Trophoblast cell (in vitro differentiated cells and primary cell): ENCODE data around the gene MSRB1.

Experiments
- DNase-seq, 2 donors: peaks; one replicate each; pipeline ENCODE4 v3.0.0-alpha.2; 2016
- H2AFZ ChIP-seq: 2 replicates; pipeline ENCODE4 v1.6.1; 2013; ENCODE audit warnings: low read length, moderate library complexity, mild to moderate bottlenecking; ENCODE audit not compliant: insufficient read depth, poor library complexity
- H2AK5ac ChIP-seq: 2 replicates; pipeline ENCODE4 v1.6.1; 2013; ENCODE audit warnings: mild to moderate bottlenecking, low read length
- H2BK120ac ChIP-seq: 2 replicates; pipeline ENCODE4 v1.6.1; 2013; ENCODE audit warnings: low read length, mild to moderate bottlenecking, moderate library complexity; ENCODE audit not compliant: insufficient read depth, poor library complexity
- H2BK12ac ChIP-seq: 2 replicates; pipeline ENCODE4 v1.6.1; 2013; ENCODE audit warnings: mild to moderate bottlenecking, low read length, moderate library complexity
- H2BK5ac ChIP-seq: 2 replicates; pipeline ENCODE4 v1.6.1; 2013; ENCODE audit warnings: low read length, low read depth, moderate library complexity, mild to moderate bottlenecking; ENCODE audit not compliant: poor library complexity
- H3K14ac ChIP-seq: 2 replicates; pipeline ENCODE4 v1.6.1; 2013; ENCODE audit warnings: mild to moderate bottlenecking, low read length
- H3K18ac ChIP-seq: 2 replicates; pipeline ENCODE4 v1.6.1; 2013; ENCODE audit warnings: mild to moderate bottlenecking, low read length
- H3K23ac ChIP-seq: 2 replicates; pipeline ENCODE4 v1.6.1; 2013; ENCODE audit warnings: low read length
- H3K27ac ChIP-seq: 2 replicates; pipeline ENCODE4 v1.5.1; 2013; ENCODE audit warnings: low read depth, mild to moderate bottlenecking, inconsistent platforms, low read length, moderate library complexity
- H3K27me3 ChIP-seq: 2 replicates; pipeline ENCODE4 v1.6.1; 2013; ENCODE audit warnings: inconsistent platforms, mild to moderate bottlenecking, low read length, moderate library complexity; ENCODE audit not compliant: insufficient read depth
- H3K36me3 ChIP-seq, 2 experiments: 1 replicate in 1 of 2; 2 replicates in 1 of 2; pipeline ENCODE4 v1.6.1; 2013; ENCODE audit warnings: low read length in 2 of 2, mild to moderate bottlenecking in 2 of 2, moderate library complexity in 1 of 2; ENCODE audit not compliant: insufficient read depth in 2 of 2, control insufficient read depth in 1 of 2
- H3K4ac ChIP-seq: 2 replicates; pipeline ENCODE4 v1.6.1; 2013; ENCODE audit warnings: low read depth, mild to moderate bottlenecking, low read length, moderate library complexity
- H3K4me1 ChIP-seq, 2 experiments: 1 replicate in 1 of 2; 2 replicates in 1 of 2; pipeline ENCODE4 v1.6.1; 2013; ENCODE audit warnings: low read length in 2 of 2, mild to moderate bottlenecking in 2 of 2, moderate library complexity in 1 of 2; ENCODE audit not compliant: insufficient read depth in 2 of 2, control insufficient read depth in 1 of 2
- H3K4me2 ChIP-seq: 2 replicates; pipeline ENCODE4 v1.6.1; 2013; ENCODE audit warnings: inconsistent platforms, mild to moderate bottlenecking, low read length, moderate library complexity
- H3K4me3 ChIP-seq: 2 replicates; pipeline ENCODE4 v1.5.1; 2013; ENCODE audit warnings: mild to moderate bottlenecking, low read depth, low read length, inconsistent platforms
- H3K79me1 ChIP-seq: one replicate; pipeline ENCODE4 v1.6.1; 2013; ENCODE audit warnings: low read length
- H3K79me2 ChIP-seq: 2 replicates; pipeline ENCODE4 v1.6.1; 2013; ENCODE audit warnings: low read length, mild to moderate bottlenecking; ENCODE audit not compliant: control insufficient read depth, insufficient read depth, poor library complexity
- H3K9ac ChIP-seq: 2 replicates; pipeline ENCODE4 v1.6.1; 2013; ENCODE audit warnings: mild to moderate bottlenecking, low read length
- H3K9me3 ChIP-seq: 2 replicates; pipeline ENCODE4 v1.6.1; 2013; ENCODE audit warnings: low read depth, mild to moderate bottlenecking, control low read depth, inconsistent platforms, low read length; ENCODE audit not compliant: insufficient read depth
- H4K12ac ChIP-seq: 2 replicates; pipeline ENCODE4 v1.6.1; 2013; ENCODE audit warnings: low read depth, mild to moderate bottlenecking, low read length, moderate library complexity
- H4K8ac ChIP-seq: 2 replicates; pipeline ENCODE4 v1.6.1; 2013; ENCODE audit warnings: low read depth, mild to moderate bottlenecking, low read length, moderate library complexity
- H4K91ac ChIP-seq: one replicate; pipeline ENCODE4 v1.6.1; 2013; ENCODE audit warnings: low read depth, mild to moderate bottlenecking, low read length, moderate library complexity
- WGBS: extraction: QIAGEN DNeasy Blood & Tissue Kit; methylation state at CpG from one replicate; pipeline ENCODE4 v1.1.7; 2013; ENCODE audit warnings: missing lambda C conversion rate; ENCODE audit not compliant: insufficient read length, insufficient coverage; ENCODE audit errors: extremely low coverage; 5-methylcytosine and 5-hydroxymethylcytosine counted together

The MSRB1 gene

GRCh38 chr16:1926271-1926670 is 16.7 kb downstream of the MSRB1 start:
- peaks cover 0 to 6% of the 10 kb centered on the region in 2 experiments for H3K4me1 ChIP-seq
- H2AK5ac ChIP-seq = no peak overlapping the region
- no CpG with 5 or more reads among the region's 11 CpGs for WGBS

DNA sequence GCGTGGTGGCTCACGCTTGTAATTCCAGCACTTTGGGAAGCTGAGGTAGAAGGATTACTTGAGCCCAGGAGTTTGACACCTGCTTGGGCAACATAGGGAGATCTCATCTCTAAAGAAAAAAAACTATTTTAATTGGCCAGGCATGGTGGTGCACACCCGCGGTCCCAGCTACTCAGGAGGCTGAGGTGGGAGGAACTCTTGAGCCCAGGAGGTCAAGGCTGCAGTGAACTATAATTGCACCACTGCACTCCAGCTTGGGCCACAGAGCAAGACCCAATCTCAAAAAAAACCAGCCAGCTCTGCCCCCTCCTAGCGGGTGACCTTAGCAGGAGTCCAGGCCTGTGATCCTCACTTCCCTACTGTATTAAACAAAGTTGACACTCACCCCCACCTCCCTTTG is 18.9 kb downstream of the MSRB1 start:
- Histone ChIP-seq H3K36me3 (no peaks in the 10 kb centered on the region), H3K4ac (no peak overlapping the region), H3K4me3 (no peak overlapping the region), H4K8ac (no peak overlapping the region), H4K91ac (no peak overlapping the region), H3K9me3 (peaks cover 6% of the 10 kb centered on the region), H3K4me2 (no peak overlapping the region), H2AK5ac (no peak overlapping the region), H4K12ac (no peak overlapping the region), H2AFZ (no peak overlapping the region), H3K23ac (no peak overlapping the region), H3K27me3 (peaks cover 32% of the 10 kb centered on the region), H3K79me1 (no peaks in the 10 kb centered on the region), H3K27ac (no peak overlapping the region), H3K18ac (no peak overlapping the region), H3K79me2 (no peaks in the 10 kb centered on the region), H3K14ac (no peak overlapping the region), H2BK5ac (no peak overlapping the region), H3K9ac (no peak overlapping the region), H3K4me1 (peaks cover 0 to 1% of the 10 kb centered on the region in 2 experiments), H2BK12ac (no peak overlapping the region), H2BK120ac (no peak overlapping the region)
- WGBS = no CpG with 5 or more reads among the region's 5 CpGs
- DNase-seq = no peak

More at GRCh38 chr16:1926271-1926670, 16.7 kb downstream of the MSRB1 start:
- no peak overlapping the region for H3K18ac ChIP-seq
- no peak overlapping the region for H3K4me2 ChIP-seq
- H2AFZ ChIP-seq = no peak overlapping the region
- H3K9ac ChIP-seq = no peak overlapping the region
- peaks cover 10% of the 10 kb centered on the region for H3K27me3 ChIP-seq
- no peak overlapping the region for H3K14ac ChIP-seq
- H4K8ac ChIP-seq = no peak overlapping the region
- peaks cover 3% of the 10 kb centered on the region for H3K79me1 ChIP-seq
- no peaks in the 10 kb centered on the region for H3K79me2 ChIP-seq
- H3K23ac ChIP-seq = no peak overlapping the region
- H2BK5ac ChIP-seq = no peak overlapping the region
- H3K27ac ChIP-seq = no peak overlapping the region
- H3K9me3 ChIP-seq = peaks cover 6% of the 10 kb centered on the region
- no peak overlapping the region for H4K91ac ChIP-seq
- H2BK12ac ChIP-seq = no peak overlapping the region
- no peak overlapping the region for H4K12ac ChIP-seq
- H3K36me3 ChIP-seq = no peaks in the 10 kb centered on the region
- H2BK120ac ChIP-seq = no peak overlapping the region
- no peak for DNase-seq
- H3K4ac ChIP-seq = no peak overlapping the region
- no peak overlapping the region for H3K4me3 ChIP-seq

DNA sequence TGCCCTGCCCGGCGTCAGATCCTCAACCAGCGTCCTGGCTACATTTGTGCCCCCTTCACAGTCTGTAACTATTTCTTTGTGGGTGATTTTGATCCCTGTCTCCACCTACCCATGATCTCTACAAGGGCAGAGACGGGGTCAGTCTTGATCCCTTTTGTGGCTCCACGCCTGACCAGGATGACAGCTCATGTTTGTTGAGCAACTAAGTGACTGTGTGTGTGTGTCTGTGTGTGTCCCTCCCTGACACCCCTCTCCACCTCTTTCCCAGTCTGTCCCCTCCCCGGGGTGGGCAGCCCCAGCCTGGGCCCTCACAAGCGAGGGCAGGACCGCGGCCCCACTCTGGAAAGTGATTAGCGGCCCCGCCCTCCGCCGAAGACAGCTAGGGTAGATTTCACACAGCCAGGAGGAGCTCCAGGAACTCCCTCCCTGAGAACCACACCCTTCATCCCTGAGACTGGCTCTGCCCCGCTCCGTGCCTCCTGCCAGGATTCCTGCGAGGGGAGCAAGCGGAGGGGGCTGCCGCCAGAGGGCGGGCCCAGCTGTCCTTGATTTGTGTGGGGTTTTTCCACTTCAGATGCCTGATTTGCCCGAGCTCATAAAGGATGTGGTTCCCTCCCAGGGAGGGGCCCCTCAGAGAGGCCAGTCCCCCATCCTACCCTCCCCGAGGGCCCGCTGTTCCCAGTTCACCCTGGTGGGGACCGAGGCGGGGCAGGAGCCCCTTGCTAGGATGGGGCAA is 19.5 kb downstream of the MSRB1 start:
- H2BK5ac ChIP-seq = no peak overlapping the region
- no peak overlapping the region for H3K27ac ChIP-seq
- no CpG with 5 or more reads among the region's 24 CpGs for WGBS
- H3K4ac ChIP-seq = no peak overlapping the region
- peaks cover 38% of the 10 kb centered on the region for H3K27me3 ChIP-seq
- H2AFZ ChIP-seq = peak overlapping the region; percentile 8
- H2BK12ac ChIP-seq = no peak overlapping the region
- no peak overlapping the region for H3K18ac ChIP-seq
- peak; percentile 19 to 53 for DNase-seq
- no peak overlapping the region for H3K4me3 ChIP-seq
- H4K8ac ChIP-seq = no peak overlapping the region
- no peak overlapping the region for H3K14ac ChIP-seq
- H3K9ac ChIP-seq = no peak overlapping the region
- H3K4me1 ChIP-seq = peaks cover 0 to 3% of the 10 kb centered on the region in 2 experiments
- H3K9me3 ChIP-seq = peaks cover 6% of the 10 kb centered on the region
- no peak overlapping the region for H3K23ac ChIP-seq
- H3K4me2 ChIP-seq = no peak overlapping the region
- no peaks in the 10 kb centered on the region for H3K36me3 ChIP-seq
- no peaks in the 10 kb centered on the region for H3K79me1 ChIP-seq
- H3K79me2 ChIP-seq = no peaks in the 10 kb centered on the region
- no peak overlapping the region for H4K91ac ChIP-seq
- H2AK5ac ChIP-seq = no peak overlapping the region
- H2BK120ac ChIP-seq = no peak overlapping the region
- H4K12ac ChIP-seq = no peak overlapping the region

- Histone ChIP-seq H3K4me3 (no peak overlapping the region), H3K79me2 (no peaks in the 10 kb centered on the region), H4K91ac (no peak overlapping the region), H3K18ac (no peak overlapping the region), H3K36me3 (no peaks in the 10 kb centered on the region), H4K12ac (no peak overlapping the region), H3K14ac (no peak overlapping the region), H3K9me3 (peaks cover 7% of the 10 kb centered on the region), H2AK5ac (no peak overlapping the region), H2BK12ac (no peak overlapping the region), H3K27ac (no peak overlapping the region), H3K9ac (no peak overlapping the region), H3K23ac (no peak overlapping the region), H3K4ac (no peak overlapping the region), H3K4me2 (no peak overlapping the region), H3K27me3 (peaks cover 47% of the 10 kb centered on the region), H2BK120ac (no peak overlapping the region), H3K4me1 (peaks cover 0 to 4% of the 10 kb centered on the region in 2 experiments), H2AFZ (no peak overlapping the region), H2BK5ac (no peak overlapping the region), H3K79me1 (no peaks in the 10 kb centered on the region), H4K8ac (no peak overlapping the region)
- WGBS = no CpG with 5 or more reads among the region's 8 CpGs
- DNase-seq = no peak
These were observed 20.6 kb downstream of the MSRB1 start for GRCh38 chr16:1922357-1922756.
